IMR-90 (cell line): ENCODE results near the gene SKP2. TPM values are rescaled to one million over a fixed set of nuclear protein-coding genes. Genes with fewer than 3 reads are reported as not detected.

Experiments used
- ATAC-seq: fragments of 200-7000 bp; cut with Tn5 transposase; 2 replicates; pipeline ENCODE4 v1.9.1; 2020; ENCODE audit warnings: low read depth, mild to moderate bottlenecking, moderate library complexity
- BruUV-seq: library from RNA; stranded (reverse); fragments of 400-500 nt; replicated peaks from 2 replicates; lab custom pipeline; 2021; lab: Mats Ljungman, UMichigan
- CTCF ChIA-PET: fragments of 300-600 bp; formaldehyde crosslinking; extraction: SDS; loops from one replicate; lab custom pipeline; 2021; ENCODE audit warnings: antibody characterized with exemption; lab: Yijun Ruan, JAX
- POLR2A ChIA-PET: fragments of 300-600 bp; sonication (Branson Sonifier 250); formaldehyde crosslinking; loops from one replicate; lab custom pipeline; 2022; ENCODE audit warnings: antibody characterized with exemption; ENCODE audit not compliant: unreplicated experiment; lab: Charles Lee
- DNase-seq: peaks from one replicate; pipeline ENCODE4 v3.0.0; 2013
- H2AFZ ChIP-seq: replicated peaks from 2 replicates; pipeline ENCODE3; 2013; ENCODE audit warnings: low read length, mild to moderate bottlenecking; ENCODE audit not compliant: poor library complexity
- H2AK5ac ChIP-seq: 2 replicates; pipeline ENCODE4 v1.6.1; 2013; ENCODE audit warnings: low read depth, low read length, inconsistent platforms
- H2AK9ac ChIP-seq: replicated peaks from 2 replicates; pipeline ENCODE3; 2013; ENCODE audit warnings: mild to moderate bottlenecking, low read depth, low read length, moderate library complexity; ENCODE audit not compliant: poor library complexity
- H2BK120ac ChIP-seq: 2 replicates; pipeline ENCODE4 v1.6.1; 2013; ENCODE audit warnings: low read depth, low read length, inconsistent platforms
- H2BK15ac ChIP-seq: 3 replicates; pipeline ENCODE4 v1.6.1; 2013; ENCODE audit warnings: low read depth, low read length, inconsistent platforms
- H2BK20ac ChIP-seq: 2 replicates; pipeline ENCODE4 v1.6.1; 2013; ENCODE audit warnings: low read depth, mild to moderate bottlenecking, inconsistent platforms, low read length, moderate library complexity
- H2BK5ac ChIP-seq: 2 replicates; pipeline ENCODE4 v1.6.1; 2013; ENCODE audit warnings: mild to moderate bottlenecking, low read depth, low read length, inconsistent platforms; ENCODE audit not compliant: poor library complexity, severe bottlenecking
- H3K14ac ChIP-seq: replicated peaks from 2 replicates; pipeline ENCODE4 v1.6.1; 2013; ENCODE audit warnings: low read depth, low read length, inconsistent platforms
- H3K18ac ChIP-seq: 2 replicates; pipeline ENCODE4 v1.6.1; 2013; ENCODE audit warnings: low read depth, low read length, control low read depth
- H3K23ac ChIP-seq: 2 replicates; pipeline ENCODE4 v1.6.1; 2013; ENCODE audit warnings: low read depth, low read length, inconsistent platforms
- H3K27ac ChIP-seq: 2 replicates; pipeline ENCODE4 v1.5.1; 2013; ENCODE audit warnings: mild to moderate bottlenecking, control low read depth, low read length; ENCODE audit not compliant: insufficient read depth
- H3K27me3 ChIP-seq: 2 replicates; pipeline ENCODE4 v1.6.1; 2013; ENCODE audit warnings: low read length; ENCODE audit not compliant: control insufficient read depth, insufficient read depth
- H3K36me3 ChIP-seq: 2 replicates; pipeline ENCODE4 v1.6.1; 2013; ENCODE audit warnings: low read length, mixed read lengths; ENCODE audit not compliant: control insufficient read depth, insufficient read depth
- H3K4ac ChIP-seq: 2 replicates; pipeline ENCODE4 v1.6.1; 2013; ENCODE audit warnings: low read depth, low read length, inconsistent platforms
- H3K4me1 ChIP-seq: 2 replicates; pipeline ENCODE4 v1.6.1; 2013; ENCODE audit warnings: low read length, mixed read lengths; ENCODE audit not compliant: control insufficient read depth, insufficient read depth
- H3K4me2 ChIP-seq: 2 replicates; pipeline ENCODE4 v1.6.1; 2013; ENCODE audit warnings: low read depth, mild to moderate bottlenecking, control low read depth, low read length, moderate library complexity
- H3K4me3 ChIP-seq: 2 replicates; pipeline ENCODE4 v1.5.1; 2013; ENCODE audit warnings: low read depth, mild to moderate bottlenecking, control low read depth, low read length, moderate library complexity; ENCODE audit not compliant: insufficient read depth
- H3K56ac ChIP-seq: 2 replicates; pipeline ENCODE4 v1.6.1; 2013; ENCODE audit warnings: low read length, inconsistent platforms; ENCODE audit not compliant: insufficient read depth; ENCODE audit errors: extremely low read depth
- H3K79me1 ChIP-seq, 2 experiments: 2 replicates each; pipeline ENCODE4 v1.6.1; 2013; ENCODE audit warnings: low read length in 2 of 2, inconsistent platforms in 1 of 2, low read depth in 1 of 2
- H3K9ac ChIP-seq: 2 replicates; pipeline ENCODE4 v1.6.1; 2013; ENCODE audit warnings: low read depth, low read length, control low read depth
- H3K9me1 ChIP-seq: 2 replicates; pipeline ENCODE4 v1.6.1; 2013; ENCODE audit warnings: low read length, inconsistent platforms; ENCODE audit not compliant: insufficient read depth
- H3K9me3 ChIP-seq: 2 replicates; pipeline ENCODE4 v1.6.1; 2013; ENCODE audit warnings: low read length; ENCODE audit not compliant: control insufficient read depth, insufficient read depth
- H4K20me1 ChIP-seq: 2 replicates; pipeline ENCODE4 v1.6.1; 2013; ENCODE audit warnings: low read length, inconsistent platforms; ENCODE audit not compliant: insufficient read depth
- H4K5ac ChIP-seq: 2 replicates; pipeline ENCODE4 v1.6.1; 2013; ENCODE audit warnings: mild to moderate bottlenecking, low read depth, low read length, control low read depth
- H4K8ac ChIP-seq, 2 experiments: 2 replicates each; pipeline ENCODE4 v1.6.1; 2013; ENCODE audit warnings: low read depth in 2 of 2, low read length in 2 of 2, control low read depth in 1 of 2, inconsistent platforms in 1 of 2
- H4K91ac ChIP-seq: 2 replicates; pipeline ENCODE4 v1.6.1; 2013; ENCODE audit warnings: low read depth, low read length, inconsistent platforms; ENCODE audit not compliant: insufficient read depth
- BHLHE40 ChIP-seq: fragments of 150-350 bp; IDR thresholded peaks from 2 replicates; pipeline ENCODE4 v1.6.1; 2016; ENCODE audit warnings: mild to moderate bottlenecking, low read depth, low read length
- CEBPB ChIP-seq: IDR thresholded peaks from 2 replicates; pipeline ENCODE4 v1.6.1; 2012; ENCODE audit warnings: low read depth, low read length, improper control_type of control experiment
- CHD1 ChIP-seq: IDR thresholded peaks from 2 replicates; pipeline ENCODE4 v1.6.1; 2012; ENCODE audit warnings: low read depth, low read length, improper control_type of control experiment
- CTCF ChIP-seq: conservative IDR thresholded peaks from 2 replicates; pipeline ENCODE4 v1.5.1; 2012; ENCODE audit warnings: mild to moderate bottlenecking, low read depth, low read length, improper control_type of control experiment
- FOS ChIP-seq: fragments of 150-350 bp; IDR thresholded peaks from 2 replicates; pipeline ENCODE4 v1.6.1; 2016; ENCODE audit warnings: low read depth, low read length
- MAFK ChIP-seq: IDR thresholded peaks from 2 replicates; pipeline ENCODE4 v1.6.1; 2012; ENCODE audit warnings: low read depth, low read length, improper control_type of control experiment
- MAZ ChIP-seq: IDR thresholded peaks from 2 replicates; pipeline ENCODE4 v1.6.1; 2012; ENCODE audit warnings: low read depth, mild to moderate bottlenecking, low read length, improper control_type of control experiment, moderate library complexity, borderline replicate concordance
- MXI1 ChIP-seq: IDR thresholded peaks from 2 replicates; pipeline ENCODE4 v1.6.1; 2012; ENCODE audit warnings: low read depth, mild to moderate bottlenecking, low read length, moderate library complexity, borderline replicate concordance
- NFE2L2 ChIP-seq: fragments of 150-350 bp; IDR thresholded peaks from 2 replicates; pipeline ENCODE4 v1.6.1; 2016; ENCODE audit warnings: low read depth, mild to moderate bottlenecking, low read length
- POLR2A ChIP-seq: IDR thresholded peaks from 2 replicates; pipeline ENCODE4 v1.6.1; 2012; ENCODE audit warnings: mild to moderate bottlenecking, low read depth, low read length
- RAD21 ChIP-seq: IDR thresholded peaks from 2 replicates; pipeline ENCODE4 v1.6.1; 2012; ENCODE audit warnings: low read length, improper control_type of control experiment
- RCOR1 ChIP-seq: IDR thresholded peaks from 2 replicates; pipeline ENCODE4 v1.6.1; 2012; ENCODE audit warnings: mild to moderate bottlenecking, low read length, improper control_type of control experiment; ENCODE audit not compliant: insufficient replicate concordance
- RFX5 ChIP-seq: IDR thresholded peaks from 2 replicates; pipeline ENCODE4 v1.8.0; 2012; ENCODE audit warnings: low read depth, mild to moderate bottlenecking, low read length, moderate library complexity
- SMC3 ChIP-seq: fragments of 150-350 bp; IDR thresholded peaks from 2 replicates; pipeline ENCODE4 v1.6.1; 2016; ENCODE audit warnings: low read depth, mild to moderate bottlenecking, antibody characterized with exemption, low read length, moderate library complexity
- WGBS, 2 experiments: methylation state at CpG; one replicate each; pipeline versions ENCODE4 v1.1.5 to v1.1.7; 2013; ENCODE audit warnings: missing lambda C conversion rate in 2 of 2; ENCODE audit not compliant: insufficient read length in 1 of 2; ENCODE audit errors: extremely low coverage in 2 of 2; 5-methylcytosine and 5-hydroxymethylcytosine counted together
- dilution Hi-C: fragments of 300-500 bp; cut with HindIII; formaldehyde crosslinking; loops from one replicate; pipeline ENCODE4 v1.14.3; 2018; ENCODE audit warnings: low sequenced_read_pairs; ENCODE audit not compliant: unreplicated experiment
- in situ Hi-C: fragments of 300-500 bp; cut with MboI; formaldehyde crosslinking; loops from 3 replicates; pipeline ENCODE4 v1.14.3; 2019; ENCODE audit warnings: low sequenced_read_pairs, inconsistent platforms, mixed read lengths
- intact Hi-C: fragments of 100-400 bp; cut with micrococcal nuclease; formaldehyde crosslinking; loops from 2 replicates; pipeline ENCODE4 v1.10.0; 2022
- polyA plus RNA-seq, 3 experiments: library from polyadenylated mRNA; depleted of rRNA; stranded (reverse); fragments of >200 nt; gene quantifications; 2 replicates each; pipeline ENCODE4 v1.2.3, GENCODE V29; 2012; ENCODE audit warnings: low replicate concordance in 1 of 3
- total RNA-seq: library from RNA; depleted of rRNA; stranded (reverse); fragments of >200 nt; gene quantifications from 2 replicates; pipeline ENCODE4 v1.2.3, GENCODE V29; 2012
- TF ChIP-seq, protein P1 (sequence below): fragments of 150-350 bp; IDR thresholded peaks from 2 replicates; pipeline ENCODE4 v1.6.1; 2016; ENCODE audit warnings: low read depth, mild to moderate bottlenecking, low read length, moderate library complexity, borderline replicate concordance
- TF ChIP-seq, protein P2 (sequence below): fragments of 150-350 bp; IDR thresholded peaks from 2 replicates; pipeline ENCODE4 v1.6.1; 2017; ENCODE audit warnings: mild to moderate bottlenecking, antibody characterized with exemption, low read length, low read depth

The SKP2 gene
- total and polyA plus RNA-seq, 2 of the 4 experiments (the other 2 are of a cell fraction): 23.3 to 92.1 TPM

DNA sequence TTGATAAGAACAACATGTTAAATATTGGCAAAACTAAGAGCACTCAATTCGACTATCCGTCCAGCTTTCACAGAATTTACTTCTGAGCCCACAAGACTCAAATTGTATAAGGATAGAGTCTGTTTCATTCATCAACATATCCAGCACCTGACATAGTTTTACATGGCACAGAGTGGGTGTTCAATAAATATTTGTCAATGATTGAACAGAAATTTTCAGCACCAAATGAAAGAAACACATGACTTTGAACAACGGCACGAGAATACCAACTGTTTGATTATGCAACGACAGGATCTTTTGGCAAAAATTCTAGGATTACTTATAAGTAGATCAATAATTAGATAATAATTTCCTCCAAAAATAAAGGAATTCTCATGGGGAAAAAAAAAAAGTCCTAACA lies 41.8 kb downstream of the SKP2 start:
- Histone ChIP-seq H3K79me1 (no peaks in the 10 kb centered on the region), H2BK20ac (no peak overlapping the region), H3K4me3 (no peak overlapping the region), H2AFZ (no peak overlapping the region), H3K4me2 (no peak overlapping the region), H3K9ac (no peak overlapping the region), H4K5ac (no peak overlapping the region), H3K36me3 (peaks cover 6% of the 10 kb centered on the region), H3K14ac (no peak overlapping the region), H2AK5ac (no peak overlapping the region), H2AK9ac (no peak overlapping the region), H2BK5ac (no peak overlapping the region), H3K4me1 (no peaks in the 10 kb centered on the region), H2BK120ac (no peak overlapping the region), H3K27ac (no peak overlapping the region), H3K4ac (no peak overlapping the region), H3K9me3 (no peaks in the 10 kb centered on the region; the same call in 1 of the 2 replicates), H3K9me1 (no peaks in the 10 kb centered on the region), H3K27me3 (no peaks in the 10 kb centered on the region), H4K8ac (no peak overlapping the region), H3K18ac (no peak overlapping the region), H4K91ac (no peak overlapping the region), H2BK15ac (no peak overlapping the region), H3K56ac (no peak overlapping the region), H4K20me1 (no peaks in the 10 kb centered on the region), H3K23ac (no peak overlapping the region)
- intact Hi-C loops (no loop called here), dilution Hi-C loops (no loop called here), in situ Hi-C loops (no loop called here)
- POLR2A ChIA-PET: interaction anchor here (0.7 kb wide), 1 partner anchor 30 kb away, joined by 8 read pairs; no protein-coding TSS in a partner anchor
- no peak for ATAC-seq
- no peak for TF ChIP-seq SMC3
- no peak for TF ChIP-seq MAZ
- TF ChIP-seq FOS: no peak
- no peak for TF ChIP-seq POLR2A
- no peak for TF ChIP-seq BHLHE40
- no peak for TF ChIP-seq RFX5
- TF ChIP-seq CHD1: no peak
- no peak for TF ChIP-seq RCOR1
- TF ChIP-seq RAD21: no peak
- no peak for TF ChIP-seq MAFK
- TF ChIP-seq, protein P1, sequence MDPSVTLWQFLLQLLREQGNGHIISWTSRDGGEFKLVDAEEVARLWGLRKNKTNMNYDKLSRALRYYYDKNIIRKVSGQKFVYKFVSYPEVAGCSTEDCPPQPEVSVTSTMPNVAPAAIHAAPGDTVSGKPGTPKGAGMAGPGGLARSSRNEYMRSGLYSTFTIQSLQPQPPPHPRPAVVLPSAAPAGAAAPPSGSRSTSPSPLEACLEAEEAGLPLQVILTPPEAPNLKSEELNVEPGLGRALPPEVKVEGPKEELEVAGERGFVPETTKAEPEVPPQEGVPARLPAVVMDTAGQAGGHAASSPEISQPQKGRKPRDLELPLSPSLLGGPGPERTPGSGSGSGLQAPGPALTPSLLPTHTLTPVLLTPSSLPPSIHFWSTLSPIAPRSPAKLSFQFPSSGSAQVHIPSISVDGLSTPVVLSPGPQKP: no peak
- TF ChIP-seq NFE2L2: no peak
- TF ChIP-seq, protein P2, sequence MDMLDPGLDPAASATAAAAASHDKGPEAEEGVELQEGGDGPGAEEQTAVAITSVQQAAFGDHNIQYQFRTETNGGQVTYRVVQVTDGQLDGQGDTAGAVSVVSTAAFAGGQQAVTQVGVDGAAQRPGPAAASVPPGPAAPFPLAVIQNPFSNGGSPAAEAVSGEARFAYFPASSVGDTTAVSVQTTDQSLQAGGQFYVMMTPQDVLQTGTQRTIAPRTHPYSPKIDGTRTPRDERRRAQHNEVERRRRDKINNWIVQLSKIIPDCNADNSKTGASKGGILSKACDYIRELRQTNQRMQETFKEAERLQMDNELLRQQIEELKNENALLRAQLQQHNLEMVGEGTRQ: no peak
- TF ChIP-seq CEBPB: no peak
- TF ChIP-seq CTCF: no peak
- no peak for TF ChIP-seq MXI1
- CTCF ChIA-PET: no interaction called here
- no TSS peak for BruUV-seq
- no peak for DNase-seq
- WGBS, 2 experiments: no CpG with 5 or more reads among the region's 5 CpGs
